ENCODE data around the gene ADGRB3.

DNA sequence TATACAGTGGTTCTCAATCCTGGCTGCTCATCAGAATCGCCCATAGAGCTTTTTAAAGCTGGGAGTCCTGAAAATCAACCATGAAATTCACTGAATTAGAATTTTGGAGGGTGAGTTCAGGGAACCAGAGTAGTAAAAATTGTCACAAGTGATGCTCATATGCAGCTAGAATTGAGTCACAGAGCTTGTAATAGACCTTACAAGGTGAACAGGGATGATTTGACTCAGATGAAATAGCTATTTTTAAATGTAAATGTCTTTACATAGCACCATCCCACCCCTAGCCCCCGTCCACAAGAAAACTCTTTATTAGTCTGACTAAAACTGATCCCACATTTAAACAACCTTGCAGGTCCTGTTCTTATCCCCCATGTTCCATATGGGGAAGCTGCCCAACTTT lies 630.0 kb downstream of the ADGRB3 start:
- TF ChIP-seq, protein P1, sequence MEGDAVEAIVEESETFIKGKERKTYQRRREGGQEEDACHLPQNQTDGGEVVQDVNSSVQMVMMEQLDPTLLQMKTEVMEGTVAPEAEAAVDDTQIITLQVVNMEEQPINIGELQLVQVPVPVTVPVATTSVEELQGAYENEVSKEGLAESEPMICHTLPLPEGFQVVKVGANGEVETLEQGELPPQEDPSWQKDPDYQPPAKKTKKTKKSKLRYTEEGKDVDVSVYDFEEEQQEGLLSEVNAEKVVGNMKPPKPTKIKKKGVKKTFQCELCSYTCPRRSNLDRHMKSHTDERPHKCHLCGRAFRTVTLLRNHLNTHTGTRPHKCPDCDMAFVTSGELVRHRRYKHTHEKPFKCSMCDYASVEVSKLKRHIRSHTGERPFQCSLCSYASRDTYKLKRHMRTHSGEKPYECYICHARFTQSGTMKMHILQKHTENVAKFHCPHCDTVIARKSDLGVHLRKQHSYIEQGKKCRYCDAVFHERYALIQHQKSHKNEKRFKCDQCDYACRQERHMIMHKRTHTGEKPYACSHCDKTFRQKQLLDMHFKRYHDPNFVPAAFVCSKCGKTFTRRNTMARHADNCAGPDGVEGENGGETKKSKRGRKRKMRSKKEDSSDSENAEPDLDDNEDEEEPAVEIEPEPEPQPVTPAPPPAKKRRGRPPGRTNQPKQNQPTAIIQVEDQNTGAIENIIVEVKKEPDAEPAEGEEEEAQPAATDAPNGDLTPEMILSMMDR (IDR thresholded peaks at IDR 0.05; ENCODE audit: low read depth, low read length, missing input control): no peak
- TF ChIP-seq GABPA (IDR thresholded peaks at IDR 0.05 in 1 of 2, conservative IDR thresholded peaks at IDR 0.05 in 1 of 2) (no peak), JUND (IDR thresholded peaks at IDR 0.05) (no peak), YY1 (IDR thresholded peaks at IDR 0.05) (no peak), TAF1 (conservative IDR thresholded peaks at IDR 0.05) (no peak), EGR1 (IDR thresholded peaks at IDR 0.05; ENCODE audit: low read depth in 2 of 2) (no peak)
- TF ChIP-seq, protein P2, sequence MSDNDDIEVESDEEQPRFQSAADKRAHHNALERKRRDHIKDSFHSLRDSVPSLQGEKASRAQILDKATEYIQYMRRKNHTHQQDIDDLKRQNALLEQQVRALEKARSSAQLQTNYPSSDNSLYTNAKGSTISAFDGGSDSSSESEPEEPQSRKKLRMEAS (IDR thresholded peaks at IDR 0.05): no peak
- TF ChIP-seq, protein P3, sequence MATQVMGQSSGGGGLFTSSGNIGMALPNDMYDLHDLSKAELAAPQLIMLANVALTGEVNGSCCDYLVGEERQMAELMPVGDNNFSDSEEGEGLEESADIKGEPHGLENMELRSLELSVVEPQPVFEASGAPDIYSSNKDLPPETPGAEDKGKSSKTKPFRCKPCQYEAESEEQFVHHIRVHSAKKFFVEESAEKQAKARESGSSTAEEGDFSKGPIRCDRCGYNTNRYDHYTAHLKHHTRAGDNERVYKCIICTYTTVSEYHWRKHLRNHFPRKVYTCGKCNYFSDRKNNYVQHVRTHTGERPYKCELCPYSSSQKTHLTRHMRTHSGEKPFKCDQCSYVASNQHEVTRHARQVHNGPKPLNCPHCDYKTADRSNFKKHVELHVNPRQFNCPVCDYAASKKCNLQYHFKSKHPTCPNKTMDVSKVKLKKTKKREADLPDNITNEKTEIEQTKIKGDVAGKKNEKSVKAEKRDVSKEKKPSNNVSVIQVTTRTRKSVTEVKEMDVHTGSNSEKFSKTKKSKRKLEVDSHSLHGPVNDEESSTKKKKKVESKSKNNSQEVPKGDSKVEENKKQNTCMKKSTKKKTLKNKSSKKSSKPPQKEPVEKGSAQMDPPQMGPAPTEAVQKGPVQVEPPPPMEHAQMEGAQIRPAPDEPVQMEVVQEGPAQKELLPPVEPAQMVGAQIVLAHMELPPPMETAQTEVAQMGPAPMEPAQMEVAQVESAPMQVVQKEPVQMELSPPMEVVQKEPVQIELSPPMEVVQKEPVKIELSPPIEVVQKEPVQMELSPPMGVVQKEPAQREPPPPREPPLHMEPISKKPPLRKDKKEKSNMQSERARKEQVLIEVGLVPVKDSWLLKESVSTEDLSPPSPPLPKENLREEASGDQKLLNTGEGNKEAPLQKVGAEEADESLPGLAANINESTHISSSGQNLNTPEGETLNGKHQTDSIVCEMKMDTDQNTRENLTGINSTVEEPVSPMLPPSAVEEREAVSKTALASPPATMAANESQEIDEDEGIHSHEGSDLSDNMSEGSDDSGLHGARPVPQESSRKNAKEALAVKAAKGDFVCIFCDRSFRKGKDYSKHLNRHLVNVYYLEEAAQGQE (IDR thresholded peaks at IDR 0.05): no peak
